ENCODE data around the gene PARD6B. TPM values are rescaled to one million over a fixed set of nuclear protein-coding genes. Genes with fewer than 3 reads are reported as not detected.

Gene PARD6B, protein sequence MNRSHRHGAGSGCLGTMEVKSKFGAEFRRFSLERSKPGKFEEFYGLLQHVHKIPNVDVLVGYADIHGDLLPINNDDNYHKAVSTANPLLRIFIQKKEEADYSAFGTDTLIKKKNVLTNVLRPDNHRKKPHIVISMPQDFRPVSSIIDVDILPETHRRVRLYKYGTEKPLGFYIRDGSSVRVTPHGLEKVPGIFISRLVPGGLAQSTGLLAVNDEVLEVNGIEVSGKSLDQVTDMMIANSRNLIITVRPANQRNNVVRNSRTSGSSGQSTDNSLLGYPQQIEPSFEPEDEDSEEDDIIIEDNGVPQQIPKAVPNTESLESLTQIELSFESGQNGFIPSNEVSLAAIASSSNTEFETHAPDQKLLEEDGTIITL
- 52.2 to 59.5 TPM (median 53.0 TPM) in 3 replicates for total RNA-seq

GRCh38 chr20:50731055-50731929 lies at the start of gene PARD6B:
Gene PARD6B, plus strand, starts transcription at chr20:50731580. Its CDS starts 207 bp downstream, at chr20:50731787.
- Mint-ChIP-seq H3K36me3 (no peaks in the 10 kb centered on the region), H3K27me3 (ENCODE audit: low read depth) (peaks cover 6% of the 10 kb centered on the region)

GRCh38 chr20:50682065-50682464 lies 49.3 kb upstream of the PARD6B start:
- Mint-ChIP-seq H3K27me3 (ENCODE audit: low read depth) (no peaks in the 10 kb centered on the region), H3K4me3 (no peak overlapping the region), H3K27ac (no peak overlapping the region), H3K36me3 (no peaks in the 10 kb centered on the region), H3K9me3 (no peaks in the 10 kb centered on the region), H3K4me1 (peaks cover 22% of the 10 kb centered on the region)
- no peak for TF ChIP-seq CTCF (IDR thresholded peaks at IDR 0.05; ENCODE audit: unreplicated experiment)
- no peak for DNase-seq (ENCODE audit: low spot score in 2 of 2, unreplicated experiment in 2 of 2)

More at GRCh38 chr20:50731055-50731929, at the start of gene PARD6B:
- Mint-ChIP-seq H3K4me1 (peaks cover 72% of the 10 kb centered on the region), H3K27ac (peak within 1 kb of the TSS; percentile 98), H3K9me3 (no peaks in the 10 kb centered on the region), H3K4me3 (peak within 1 kb of the TSS; percentile 87)
- DNase-seq (ENCODE audit: low spot score in 2 of 2, unreplicated experiment in 2 of 2), result peak; percentile 99
- no peak for TF ChIP-seq CTCF (IDR thresholded peaks at IDR 0.05; ENCODE audit: unreplicated experiment)

DNA sequence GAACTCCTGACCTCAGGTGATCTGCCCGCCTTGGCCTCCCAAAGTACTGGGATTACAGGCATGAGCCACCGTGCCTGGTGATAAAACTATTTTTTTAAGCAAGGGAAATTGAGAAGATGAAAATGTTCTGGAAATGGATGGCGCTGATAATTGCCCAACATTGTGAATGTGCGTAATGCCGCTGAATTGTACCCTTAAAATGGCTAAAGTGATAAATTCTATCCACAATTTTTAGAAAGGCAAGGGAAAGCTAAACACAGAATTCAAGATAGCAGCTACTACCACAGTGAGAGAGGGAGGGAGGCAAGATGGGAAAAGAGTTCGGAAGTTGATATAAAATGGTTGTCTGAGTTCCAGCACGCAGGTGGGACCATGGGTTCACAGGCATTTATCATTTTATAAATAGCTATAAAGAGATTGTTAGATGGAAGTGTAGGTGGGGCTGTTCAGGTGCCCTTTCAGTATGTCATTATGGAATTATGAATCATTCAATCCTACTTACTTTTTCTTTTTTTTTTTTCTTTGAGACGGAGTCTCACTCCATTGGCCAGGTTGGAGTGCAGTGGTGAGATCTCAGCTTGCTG lies 48.3 kb upstream of the PARD6B start:
- Mint-ChIP-seq H3K4me3 (no peak overlapping the region), H3K36me3 (no peaks in the 10 kb centered on the region)
- DNase-seq (ENCODE audit: low spot score in 2 of 2, unreplicated experiment in 2 of 2), result no peak

DNA sequence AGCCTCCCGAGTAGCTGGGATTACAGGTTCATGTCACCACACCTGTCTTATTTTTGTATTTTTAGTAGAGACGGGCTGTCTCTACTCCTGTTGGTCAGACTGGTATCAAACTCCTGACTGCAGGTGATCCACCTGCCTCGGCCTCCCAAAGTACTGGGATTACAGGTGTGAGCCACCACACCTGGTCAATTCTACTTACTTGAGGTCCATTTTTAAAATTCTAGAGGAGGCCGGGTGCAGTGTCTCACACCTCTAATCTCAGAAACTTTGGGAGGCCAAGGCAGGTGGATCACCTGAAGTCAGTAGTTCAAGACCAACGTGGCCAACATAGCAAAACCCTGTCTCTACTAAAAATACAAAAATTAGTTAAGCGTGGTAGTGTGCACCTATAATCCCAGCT lies 47.8 kb upstream of the PARD6B start:
- H3K27me3 Mint-ChIP-seq (ENCODE audit: low read depth), result no peaks in the 10 kb centered on the region
- no peak overlapping the region for H3K4me3 Mint-ChIP-seq
- peaks cover 18% of the 10 kb centered on the region for H3K4me1 Mint-ChIP-seq
- H3K9me3 Mint-ChIP-seq, result no peaks in the 10 kb centered on the region
- TF ChIP-seq CTCF (IDR thresholded peaks at IDR 0.05; ENCODE audit: unreplicated experiment), result no peak
- no peak for DNase-seq (ENCODE audit: low spot score in 2 of 2, unreplicated experiment in 2 of 2)
- H3K27ac Mint-ChIP-seq, result no peak overlapping the region
- H3K36me3 Mint-ChIP-seq, result no peaks in the 10 kb centered on the region

More for the DNA sequence above, 48.3 kb upstream of the PARD6B start:
- TF ChIP-seq CTCF (IDR thresholded peaks at IDR 0.05; ENCODE audit: unreplicated experiment), result no peak
- Mint-ChIP-seq H3K27me3 (ENCODE audit: low read depth) (no peaks in the 10 kb centered on the region), H3K9me3 (no peaks in the 10 kb centered on the region), H3K27ac (no peak overlapping the region), H3K4me1 (peaks cover 22% of the 10 kb centered on the region)

- peaks cover 15% of the 10 kb centered on the region for H3K27me3 Mint-ChIP-seq (ENCODE audit: low read depth)
- H3K4me3 Mint-ChIP-seq, result no peak overlapping the region
- no peak for TF ChIP-seq CTCF (IDR thresholded peaks at IDR 0.05; ENCODE audit: unreplicated experiment)
- peak overlapping the region; percentile 66 for H3K27ac Mint-ChIP-seq
- DNase-seq (ENCODE audit: low spot score in 2 of 2, unreplicated experiment in 2 of 2), result no peak
- H3K36me3 Mint-ChIP-seq, result no peaks in the 10 kb centered on the region
- H3K9me3 Mint-ChIP-seq, result no peaks in the 10 kb centered on the region
- peaks cover 27% of the 10 kb centered on the region for H3K4me1 Mint-ChIP-seq
These were observed 44.6 kb upstream of the PARD6B start for GRCh38 chr20:50686821-50687220.
